GM10847 (cell line): ENCODE results near the gene UBR4.

Experiments
- POLR2A ChIP-seq: IDR thresholded peaks from 2 replicates; pipeline ENCODE4 v1.6.1; 2011; ENCODE audit not compliant: insufficient read length; ENCODE audit errors: extremely low read depth

UBR4 gene

DNA sequence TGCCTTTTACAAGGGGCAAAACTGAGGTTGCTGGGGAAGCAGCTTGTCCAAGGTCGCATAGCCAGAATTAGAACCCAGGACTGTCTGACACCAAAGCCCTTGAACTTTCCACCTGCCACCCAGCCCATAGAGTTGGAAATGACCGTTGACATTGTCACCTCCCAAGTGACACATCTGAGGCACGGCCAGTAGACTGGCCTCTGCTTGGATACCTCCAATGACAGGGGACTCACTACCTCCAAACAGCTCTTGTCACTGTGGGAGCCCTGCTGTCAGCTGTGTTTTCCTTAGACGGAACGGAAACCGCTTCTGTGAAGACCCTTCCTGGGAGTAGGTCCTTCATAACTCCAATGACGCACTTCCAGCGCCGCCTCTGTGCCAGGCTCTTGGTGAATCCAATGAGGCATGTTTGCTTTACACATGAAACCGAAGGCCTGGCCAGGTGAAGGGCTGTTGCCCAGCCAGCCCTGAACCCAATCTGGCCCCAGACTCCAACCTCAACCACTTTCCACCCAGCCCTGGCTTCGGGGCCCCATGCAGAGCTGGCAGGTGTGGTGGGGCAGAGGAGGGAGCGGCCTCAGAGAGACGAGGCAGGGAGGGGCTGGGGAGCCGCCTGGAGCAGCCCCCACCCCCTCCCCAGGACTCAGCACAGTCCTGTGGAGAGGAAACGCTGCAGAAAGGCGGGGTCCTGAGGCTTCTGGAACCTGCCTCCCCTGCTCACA is 144.4 kb downstream of the UBR4 start:
- TF ChIP-seq POLR2A = no peak

- no peak for TF ChIP-seq POLR2A
Observed at GRCh38 chr1:19064906-19065450, 145.1 kb downstream of the UBR4 start.

DNA sequence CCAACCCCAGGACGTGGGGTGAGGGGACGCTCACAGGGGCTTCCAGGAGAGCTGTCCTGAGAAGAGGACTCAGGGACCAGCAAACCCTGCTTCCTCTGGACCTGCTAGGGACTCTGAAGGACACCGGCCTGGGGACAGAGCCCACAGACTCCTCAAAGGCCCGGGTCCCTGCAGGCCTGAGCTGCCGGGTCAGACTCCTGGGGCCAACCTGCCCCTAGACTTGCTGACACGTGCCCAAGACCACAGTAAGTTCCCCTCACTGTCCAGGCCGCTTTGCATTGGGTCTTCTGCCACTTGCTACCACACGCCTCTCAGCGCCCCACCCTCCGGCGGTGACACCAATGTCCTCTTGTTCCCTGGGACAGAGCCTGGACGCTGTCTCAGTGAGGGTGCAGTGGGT is 146.9 kb downstream of the UBR4 start:
- no peak for TF ChIP-seq POLR2A

DNA sequence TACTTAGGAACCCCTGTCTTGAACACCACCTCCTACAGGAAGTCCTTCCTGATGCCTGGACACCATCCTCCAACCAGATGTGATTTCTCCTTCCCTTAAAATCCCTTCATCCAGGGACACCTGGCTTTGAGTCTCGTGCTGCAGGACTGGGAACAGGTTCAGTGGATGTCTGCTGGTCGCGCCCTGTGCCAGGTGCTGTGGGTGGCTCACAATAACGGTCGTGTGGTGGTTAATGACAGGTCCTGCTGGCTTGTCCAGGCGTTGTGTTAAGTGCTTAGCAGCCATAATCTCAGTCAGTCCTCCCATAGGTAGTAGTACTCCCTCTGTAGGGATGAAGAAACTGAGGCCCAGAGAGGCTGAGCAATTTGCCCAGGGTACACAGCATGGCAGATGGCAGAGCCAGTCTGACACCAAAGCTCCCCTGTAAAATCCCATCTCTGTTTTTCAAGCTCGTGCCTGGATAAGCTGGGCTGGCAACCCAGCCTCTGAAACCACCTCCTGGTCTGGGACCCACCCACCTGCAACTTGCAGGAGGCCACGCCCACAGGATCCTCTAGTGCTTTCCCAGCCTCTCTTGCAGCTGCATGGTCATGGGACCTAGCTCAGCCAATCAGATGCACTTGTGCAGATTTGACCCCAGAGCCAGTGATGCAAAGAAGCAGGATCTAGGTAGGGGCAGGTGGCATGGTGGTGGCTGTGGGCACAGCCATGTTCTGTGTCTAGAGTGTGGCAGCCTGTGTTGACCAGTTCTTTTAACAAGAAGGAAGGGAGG is 147.6 kb downstream of the UBR4 start:
- no peak for TF ChIP-seq POLR2A

DNA sequence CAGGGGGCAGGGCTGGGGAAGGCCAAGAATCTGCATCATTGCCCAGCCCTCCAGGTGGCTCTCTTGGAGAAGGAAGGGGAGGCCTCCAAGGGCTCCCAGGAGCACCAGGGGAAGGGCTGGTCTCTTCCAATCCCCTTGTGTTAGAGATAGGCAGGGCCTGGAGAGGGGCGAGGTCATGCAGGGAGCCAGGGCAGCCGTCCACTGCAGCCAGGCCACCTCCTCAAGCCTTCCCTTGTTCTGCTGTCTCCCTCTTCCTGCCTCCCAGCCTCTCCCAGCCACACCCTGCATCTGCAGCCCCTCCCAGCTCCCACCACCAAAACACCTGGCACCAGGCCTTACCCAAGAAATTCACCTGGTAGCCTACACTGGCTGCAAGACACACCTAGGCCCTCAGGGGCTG is 148.3 kb downstream of the UBR4 start:
- TF ChIP-seq POLR2A = no peak

DNA sequence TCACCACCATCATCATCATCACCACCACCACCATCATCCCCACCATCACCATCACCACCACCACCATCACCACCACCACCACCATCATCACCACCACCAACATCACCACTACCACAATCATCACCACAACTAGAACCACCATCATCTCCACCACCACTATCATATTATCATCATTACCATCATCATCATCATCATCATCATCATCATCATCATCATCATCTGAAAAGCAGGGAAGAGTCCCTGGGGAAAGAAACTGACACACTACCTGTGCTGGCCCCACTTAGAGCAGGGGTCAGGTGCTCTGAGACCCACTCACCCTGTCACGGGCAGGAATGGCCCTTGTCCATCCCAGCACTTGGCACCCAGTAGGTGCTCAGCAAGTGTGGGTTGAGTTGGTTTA is 148.7 kb downstream of the UBR4 start:
- TF ChIP-seq POLR2A = no peak

DNA sequence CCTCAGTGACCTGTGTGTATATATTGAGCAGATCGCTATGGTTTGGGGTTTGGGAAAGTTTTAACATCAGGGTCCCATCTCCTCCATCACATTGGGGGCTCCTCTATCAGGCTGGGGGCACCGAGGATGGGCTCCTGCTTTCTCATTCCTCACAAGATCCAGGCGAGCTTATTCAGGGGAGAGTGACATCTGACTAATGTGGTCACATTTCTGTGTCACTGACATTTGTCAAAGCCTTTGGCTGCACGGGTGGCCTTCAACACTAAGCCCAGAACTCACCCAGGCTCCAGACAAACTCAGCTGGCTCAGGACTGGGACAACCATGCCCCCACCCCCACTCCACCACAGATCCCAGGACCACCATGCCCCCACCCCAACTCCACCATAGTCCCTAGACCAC is 150.3 kb downstream of the UBR4 start:
- no peak for TF ChIP-seq POLR2A

DNA sequence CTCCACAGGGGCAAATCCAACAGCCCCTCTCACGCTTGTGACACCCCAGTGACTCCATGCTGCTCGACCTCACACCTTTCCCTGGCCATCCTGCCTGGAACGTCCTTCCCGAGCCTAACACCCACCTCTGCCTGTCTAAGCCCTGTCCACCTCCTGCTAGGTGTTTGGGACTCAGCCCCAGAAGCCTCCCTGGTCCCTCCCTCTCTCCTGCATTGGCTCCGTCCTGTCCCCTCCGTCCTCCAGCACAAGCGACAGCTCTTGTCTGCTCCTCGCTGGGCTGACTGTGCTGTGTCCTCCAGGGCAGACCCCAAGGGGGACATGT is 151.6 kb downstream of the UBR4 start:
- no peak for TF ChIP-seq POLR2A

DNA sequence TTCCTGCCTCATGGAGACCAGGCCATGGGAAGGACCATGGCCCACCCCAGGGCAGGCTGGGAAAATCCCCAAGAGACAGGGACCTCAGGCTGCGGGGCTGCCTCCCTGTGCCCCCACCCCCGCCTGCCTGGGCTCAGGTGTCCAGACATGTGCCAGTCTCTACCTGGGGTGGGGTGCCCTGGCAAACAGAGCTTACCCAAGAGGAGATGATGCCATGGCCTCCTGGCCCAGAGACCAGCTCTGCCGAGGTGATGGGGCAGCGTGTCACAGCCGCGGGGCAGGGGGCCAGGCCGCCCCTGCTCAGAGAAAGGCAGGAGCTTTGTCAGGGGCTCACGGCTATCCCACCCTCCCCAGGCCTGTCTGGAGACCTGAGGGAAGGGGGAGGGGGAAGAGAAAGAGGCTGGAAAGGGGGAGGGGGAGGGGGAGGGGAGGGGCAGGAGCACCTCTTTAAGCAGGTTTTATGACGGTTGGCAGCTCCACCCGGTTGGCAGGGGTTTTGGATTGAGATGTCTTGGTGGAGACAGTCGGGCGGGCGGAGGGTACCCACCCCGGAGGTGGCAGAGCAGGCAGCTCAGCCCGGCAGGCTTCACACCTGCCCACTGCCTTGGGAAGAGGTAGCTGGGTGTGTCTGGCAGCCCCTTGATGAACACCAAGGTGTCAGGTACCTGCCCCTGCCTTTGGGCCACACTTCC is 152.1 kb downstream of the UBR4 start:
- no peak for TF ChIP-seq POLR2A

- TF ChIP-seq POLR2A = no peak
Observed at GRCh38 chr1:19057182-19057779, 152.8 kb downstream of the UBR4 start.

DNA sequence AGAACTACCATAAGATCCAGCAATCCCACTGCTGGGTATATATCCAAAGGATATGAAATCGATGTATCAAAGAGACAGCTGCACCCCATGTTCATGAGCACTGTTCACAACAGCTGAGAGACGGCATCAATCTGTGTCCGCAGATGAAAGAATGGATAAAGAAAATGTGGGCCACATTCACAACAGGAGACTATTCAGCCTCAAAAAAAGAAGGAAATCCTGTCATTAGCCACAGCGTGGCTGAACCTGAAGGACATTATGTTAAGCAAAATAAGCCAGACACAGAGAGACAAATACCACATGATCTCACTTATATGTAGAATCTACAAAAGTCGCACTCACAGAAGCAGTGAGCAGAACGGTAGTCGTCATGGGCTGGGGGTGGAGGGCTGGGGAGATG is 154.4 kb downstream of the UBR4 start:
- TF ChIP-seq POLR2A = no peak

- TF ChIP-seq POLR2A = no peak
Observed at GRCh38 chr1:19055001-19055400, 155.1 kb downstream of the UBR4 start.

GRCh38 chr1:19054216-19054615 is 155.8 kb downstream of the UBR4 start:
- no peak for TF ChIP-seq POLR2A

DNA sequence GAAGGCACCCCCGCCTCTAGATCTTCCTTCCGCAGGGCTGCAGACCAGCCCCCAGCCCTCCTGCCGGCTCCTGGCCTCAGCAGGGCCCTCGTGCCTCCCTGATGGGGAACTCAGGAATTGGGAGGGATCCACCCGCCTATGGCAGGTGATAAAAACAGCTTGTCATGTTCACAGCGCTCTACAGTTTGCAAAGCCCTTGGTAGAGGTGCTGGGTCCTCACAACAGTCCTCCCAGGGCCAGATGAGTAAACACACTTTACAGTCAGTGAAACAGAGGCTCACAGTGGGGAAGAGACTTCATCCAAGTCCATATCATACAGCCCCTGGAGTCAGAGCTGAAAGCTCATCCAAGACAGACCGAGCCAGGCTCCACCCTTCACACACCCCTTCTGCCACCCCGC is 156.6 kb downstream of the UBR4 start:
- TF ChIP-seq POLR2A = no peak

DNA sequence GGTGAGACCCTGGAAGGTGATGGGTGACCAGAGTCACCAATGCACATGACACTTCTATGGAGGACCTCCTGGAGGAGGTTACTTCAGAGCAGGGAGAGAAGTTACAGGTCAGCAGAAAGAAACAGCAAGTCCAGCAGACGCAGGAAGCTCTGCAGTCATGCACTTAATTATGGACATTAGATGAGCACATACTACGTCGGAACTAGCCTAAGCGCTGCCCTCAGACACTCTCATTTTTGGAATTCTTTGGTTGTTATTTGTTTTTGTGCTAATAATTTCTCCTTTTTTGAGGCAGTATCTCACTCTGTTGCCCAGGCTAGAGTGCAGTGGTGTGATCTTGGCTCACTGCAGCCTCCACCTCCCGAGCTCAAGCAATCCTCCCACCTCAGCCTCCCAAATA is 160.3 kb downstream of the UBR4 start:
- no peak for TF ChIP-seq POLR2A

- no peak for TF ChIP-seq POLR2A
Observed at GRCh38 chr1:19049128-19049768, 160.8 kb downstream of the UBR4 start.
